Loucy (cell line): ENCODE measurements around the gene COL12A1.

Experiments
- CTCF ChIP-seq: fragments of 200-600 bp; sonication (generic); conservative IDR thresholded peaks from 2 replicates; pipeline ENCODE4 v1.5.1; 2014; ENCODE audit warnings: mild to moderate bottlenecking, antibody characterized with exemption, low read length
- EZH2phosphoT487 ChIP-seq: fragments of 200-600 bp; IDR thresholded peaks from 2 replicates; pipeline ENCODE4 v1.6.1; 2018; ENCODE audit warnings: antibody characterized with exemption, mild to moderate bottlenecking, moderate library complexity, borderline replicate concordance

GRCh38 chr6:75167325-75167724 lies 38.5 kb downstream of the COL12A1 start:
- no peak for TF ChIP-seq CTCF
- TF ChIP-seq EZH2phosphoT487 = no peak
